B cell (primary cell): ENCODE results near the gene SNTB2. TPM values are rescaled to one million over a fixed set of nuclear protein-coding genes. Genes with fewer than 3 reads are reported as not detected.
"Not testable (repeated sequence)": the region's sequence is repeated elsewhere in the genome, so short reads cannot be mapped to it uniquely, and the experiment has no call there.

Experiments used
- ATAC-seq: fragments of 200-7000 bp; cut with Tn5 transposase; one replicate; pipeline ENCODE4 v1.10.0; 2021; ENCODE audit warnings: low read depth, mild to moderate bottlenecking, moderate number of reproducible peaks, moderate library complexity
- CTCF ChIA-PET: fragments of 350-600 bp; sonication (Branson Sonifier 250); formaldehyde crosslinking; loops from one replicate; lab custom pipeline; 2021; ENCODE audit warnings: antibody characterized with exemption, inconsistent platforms; lab: Charles Lee
- POLR2A ChIA-PET: fragments of 350-600 bp; sonication (Branson Sonifier 250); formaldehyde crosslinking; loops from one replicate; lab custom pipeline; 2021; ENCODE audit warnings: antibody characterized with exemption; lab: Charles Lee
- DNase-seq: peaks from one replicate; pipeline ENCODE4 v3.0.0; 2013
- H2AFZ ChIP-seq: 2 replicates; pipeline ENCODE4 v1.6.1; 2012; ENCODE audit warnings: mild to moderate bottlenecking, low read depth, low read length; ENCODE audit not compliant: insufficient read depth, poor library complexity, severe bottlenecking
- H3K27ac ChIP-seq, 2 donors: 1 replicate in 1 of 2; 2 replicates in 1 of 2; pipeline ENCODE4 v1.5.1; 2012 to 2013; ENCODE audit warnings: low read length in 2 of 2, mild to moderate bottlenecking in 2 of 2, moderate library complexity in 1 of 2
- H3K27me3 ChIP-seq, 4 experiments: fragments of 200-600 bp in 1 of 4; sonication (generic) in 1 of 4; replicated peaks in 1 of 4; 1 replicate in 2 of 4; 2 replicates in 2 of 4; pipeline versions ENCODE4 v1.6.1 to v1.7.0; 2013 to 2016; ENCODE audit warnings: low read length in 3 of 4, mild to moderate bottlenecking in 2 of 4, mixed read lengths in 1 of 4, moderate library complexity in 1 of 4; ENCODE audit not compliant: insufficient read depth in 4 of 4, control insufficient read depth in 3 of 4; ENCODE audit errors: control extremely low read depth in 1 of 4
- H3K36me3 ChIP-seq, 2 experiments: replicated peaks in 1 of 2; 1 replicate in 1 of 2; 2 replicates in 1 of 2; pipeline versions ENCODE4 v1.6.1 to v1.7.1; 2013; ENCODE audit warnings: low read length in 1 of 2; ENCODE audit not compliant: insufficient read depth in 2 of 2, control insufficient read depth in 1 of 2; ENCODE audit errors: control extremely low read depth in 1 of 2, extremely low read depth in 1 of 2
- H3K4me1 ChIP-seq, 2 donors: fragments of 200-600 bp in 1 of 2; sonication (generic) in 1 of 2; 1 replicate in 1 of 2; 2 replicates in 1 of 2; pipeline versions ENCODE4 v1.5.1 to v1.6.1; 2013 to 2017; ENCODE audit warnings: low read length in 2 of 2; ENCODE audit not compliant: control insufficient read depth in 2 of 2, insufficient read depth in 2 of 2
- H3K4me2 ChIP-seq: replicated peaks from 2 replicates; pipeline ENCODE3; 2012; ENCODE audit warnings: mild to moderate bottlenecking, low read depth, low read length; ENCODE audit not compliant: poor library complexity, severe bottlenecking
- H3K4me3 ChIP-seq, 5 experiments: fragments of 200-600 bp in 1 of 5; sonication (generic) in 1 of 5; 1 replicate in 3 of 5; 2 replicates in 2 of 5; pipeline versions ENCODE4 v1.5.1 to v1.7.0; 2011 to 2016; ENCODE audit warnings: low read length in 4 of 5, mild to moderate bottlenecking in 4 of 5, low read depth in 2 of 5, control low read depth in 1 of 5, moderate library complexity in 1 of 5; ENCODE audit not compliant: insufficient read depth in 1 of 5; ENCODE audit errors: control extremely low read depth in 1 of 5, extremely low read depth in 1 of 5
- H3K79me2 ChIP-seq: fragments of 200-600 bp; sonication (generic); one replicate; pipeline ENCODE4 v1.6.0; 2016; ENCODE audit warnings: low read length; ENCODE audit not compliant: control insufficient read depth, insufficient read depth
- H3K9ac ChIP-seq: fragments of 200-600 bp; sonication (generic); 2 replicates; pipeline ENCODE4 v1.6.1; 2017; ENCODE audit warnings: mild to moderate bottlenecking, low read length, moderate library complexity
- H3K9me3 ChIP-seq, 3 donors: one replicate each; pipeline versions ENCODE4 v1.6.1 to v1.7.1; 2013; ENCODE audit warnings: low read length in 2 of 3; ENCODE audit not compliant: control insufficient read depth in 2 of 3, insufficient read depth in 1 of 3; ENCODE audit errors: control extremely low read depth in 1 of 3
- H4K20me1 ChIP-seq: 2 replicates; pipeline ENCODE4 v1.6.0; 2012; ENCODE audit warnings: mild to moderate bottlenecking, low read length; ENCODE audit not compliant: insufficient read depth, control insufficient read depth, poor library complexity, severe bottlenecking
- H3K27ac Mint-ChIP-seq: one replicate; pipeline ENCODE4 v1.8.0; 2021; ENCODE audit warnings: mixed read lengths
- H3K27me3 Mint-ChIP-seq: one replicate; pipeline ENCODE4 v1.8.0; 2021; ENCODE audit warnings: mixed read lengths
- H3K4me1 Mint-ChIP-seq: one replicate; pipeline ENCODE4 v1.8.0; 2021; ENCODE audit warnings: mixed read lengths
- H3K4me3 Mint-ChIP-seq: one replicate; pipeline ENCODE4 v1.8.0; 2021; ENCODE audit warnings: mixed read lengths
- H3K9me3 Mint-ChIP-seq: one replicate; pipeline ENCODE4 v1.8.0; 2022; ENCODE audit warnings: mixed read lengths; ENCODE audit not compliant: insufficient read depth
- CTCF ChIP-seq: fragments of 200-600 bp; IDR thresholded peaks from one replicate; pipeline ENCODE4 v1.8.0; 2022; ENCODE audit warnings: antibody characterized with exemption, mild to moderate bottlenecking
- EZH2 ChIP-seq: IDR thresholded peaks from 2 replicates; pipeline ENCODE4 v1.6.1; 2012; ENCODE audit warnings: borderline replicate concordance, low read depth, mild to moderate bottlenecking, moderate library complexity, low read length; ENCODE audit not compliant: insufficient read depth, poor library complexity, severe bottlenecking
- WGBS: methylation state at CpG from one replicate; pipeline ENCODE4 v1.1.5; 2013; ENCODE audit warnings: missing lambda C conversion rate; ENCODE audit not compliant: insufficient coverage; 5-methylcytosine and 5-hydroxymethylcytosine counted together
- intact Hi-C: fragments of 100-400 bp; cut with micrococcal nuclease; formaldehyde crosslinking; loops from one replicate; pipeline ENCODE4 v1.10.0; 2022
- polyA plus RNA-seq: library from polyadenylated mRNA; depleted of rRNA; stranded (reverse); fragments of >200 nt; gene quantifications from 2 replicates; pipeline ENCODE4 v1.2.3, GENCODE V29; 2012
- total RNA-seq, 2 donors: library from RNA; stranded (reverse); fragments of 120-200 nt in 1 of 2; gene quantifications; 1 replicate in 1 of 2; 2 replicates in 1 of 2; pipeline versions ENCODE4 v1.2.3 to v1.2.4, GENCODE V29; 2013 to 2022

SNTB2 gene
- total and polyA plus RNA-seq, 2 donors (not counting 1 experiment from before 2014, with no cell fraction given) = 3.8 to 16.2 TPM

- no peaks in the 10 kb centered on the region for H3K4me1 ChIP-seq
- DNase-seq (peak; percentile 75), ATAC-seq (no peak)
- H3K79me2 ChIP-seq = no peaks in the 10 kb centered on the region
- TF ChIP-seq CTCF (peak; percentile 79), EZH2 (no peak)
- H4K20me1 ChIP-seq = no peaks in the 10 kb centered on the region
- POLR2A ChIA-PET = interaction anchor here (0.6 kb wide), 3 partner anchors 7 to 56 kb away, joined by 5 to 9 read pairs (median 6); no protein-coding TSS in a partner anchor
- Mint-ChIP-seq H3K27me3 (no peaks in the 10 kb centered on the region), H3K27ac (no peak overlapping the region), H3K9me3 (no peaks in the 10 kb centered on the region), H3K4me1 (peaks cover 1% of the 10 kb centered on the region), H3K4me3 (no peak overlapping the region)
- no peak overlapping the region for H3K9ac ChIP-seq
- H3K27me3 ChIP-seq = no peaks in the 10 kb centered on the region
- intact Hi-C loops = loop anchor here (1.0 kb wide), 1 partner anchor 137 kb away; no protein-coding TSS in a partner anchor
- 92% methylated on average over 7 of the region's 13 CpGs for WGBS
- H3K4me2 ChIP-seq = no peak overlapping the region
- H3K9me3 ChIP-seq = no peaks in the 10 kb centered on the region
- no peak overlapping the region for H2AFZ ChIP-seq
- H3K27ac ChIP-seq = no peak overlapping the region
- H3K36me3 ChIP-seq = peaks cover 0 to 7% of the 10 kb centered on the region in 2 experiments
- CTCF ChIA-PET = interaction anchor here (0.9 to 9.5 kb wide), 12 partner anchors 9 to 759 kb away, joined by 3 to 314 read pairs (median 6); partner anchors contain the start of gene SNTB2
- H3K4me3 ChIP-seq = no peak overlapping the region
Measured at GRCh38 chr16:69286941-69287713, 100.2 kb downstream of the SNTB2 start.

- H3K79me2 ChIP-seq, H3K4me1 Mint-ChIP-seq, POLR2A ChIA-PET, H3K27me3 ChIP-seq, H3K4me2 ChIP-seq, DNase-seq, intact Hi-C loops, H2AFZ ChIP-seq, H3K9me3 Mint-ChIP-seq, H3K4me3 ChIP-seq, ATAC-seq, H4K20me1 ChIP-seq, H3K4me3 Mint-ChIP-seq, H3K27me3 Mint-ChIP-seq, H3K27ac ChIP-seq, H3K4me1 ChIP-seq, CTCF ChIA-PET, H3K9me3 ChIP-seq, H3K27ac Mint-ChIP-seq, H3K36me3 ChIP-seq, H3K9ac ChIP-seq: not testable (repeated sequence)
- 100% methylated on average over 3 of the region's 9 CpGs for WGBS
Measured at GRCh38 chr16:69291657-69292056, 104.7 kb downstream of the SNTB2 start.
